HFFc6 (cell line): ENCODE data around the gene EXOC2. TPM values are rescaled to one million over a fixed set of nuclear protein-coding genes. Genes with fewer than 3 reads are reported as not detected.

ENCODE experiments used
- DNase-seq: peaks from one replicate; pipeline ENCODE4 v3.0.0-alpha.2; 2018
- H3K27ac Mint-ChIP-seq: 2 replicates; pipeline ENCODE4 v1.8.0; 2020; ENCODE audit warnings: mild to moderate bottlenecking, mixed read lengths
- H3K27me3 Mint-ChIP-seq: 2 replicates; pipeline ENCODE4 v1.8.0; 2021; ENCODE audit warnings: mild to moderate bottlenecking, moderate library complexity, mixed read lengths; ENCODE audit not compliant: insufficient read depth
- H3K36me3 Mint-ChIP-seq: 2 replicates; pipeline ENCODE4 v1.8.0; 2021; ENCODE audit warnings: low read depth, mixed read lengths
- H3K4me1 Mint-ChIP-seq: 2 replicates; pipeline ENCODE4 v1.8.0; 2020; ENCODE audit warnings: low read depth, mixed read lengths
- H3K4me3 Mint-ChIP-seq: 2 replicates; pipeline ENCODE4 v1.8.0; 2020; ENCODE audit warnings: mild to moderate bottlenecking, moderate library complexity, mixed read lengths
- H3K9me3 Mint-ChIP-seq: 2 replicates; pipeline ENCODE4 v1.8.0; 2020; ENCODE audit warnings: mild to moderate bottlenecking, mixed read lengths
- total RNA-seq, 6 experiments: library from RNA; stranded (reverse); fragmentation: NEBNext Ultra II Directional; extraction: Animal tissue kit (Norgen Biotek cat#: 25700); gene quantifications; 2 replicates in 1 of 6; 3 replicates in 5 of 6; pipeline ENCODE4 v1.2.3, GENCODE V29; 2021
- TF ChIP-seq, protein P1 (sequence below): fragments of 200-600 bp; sonication (generic); IDR thresholded peaks from 2 replicates; pipeline ENCODE4 v1.5.0; 2021; ENCODE audit warnings: antibody characterized with exemption, mild to moderate bottlenecking

Gene EXOC2
- total RNA-seq, 6 experiments from 2014 or later: 19.3 to 22.4 (median 20.3) TPM

GRCh38 chr6:527989-528673 lies 164.8 kb downstream of the EXOC2 start:
- Mint-ChIP-seq H3K27me3 (no peaks in the 10 kb centered on the region), H3K4me1 (no peaks in the 10 kb centered on the region), H3K36me3 (no peaks in the 10 kb centered on the region; the same call in 1 of the 2 replicates), H3K4me3 (no peak overlapping the region), H3K9me3 (no peaks in the 10 kb centered on the region), H3K27ac (no peak overlapping the region)
- TF ChIP-seq, protein P1, sequence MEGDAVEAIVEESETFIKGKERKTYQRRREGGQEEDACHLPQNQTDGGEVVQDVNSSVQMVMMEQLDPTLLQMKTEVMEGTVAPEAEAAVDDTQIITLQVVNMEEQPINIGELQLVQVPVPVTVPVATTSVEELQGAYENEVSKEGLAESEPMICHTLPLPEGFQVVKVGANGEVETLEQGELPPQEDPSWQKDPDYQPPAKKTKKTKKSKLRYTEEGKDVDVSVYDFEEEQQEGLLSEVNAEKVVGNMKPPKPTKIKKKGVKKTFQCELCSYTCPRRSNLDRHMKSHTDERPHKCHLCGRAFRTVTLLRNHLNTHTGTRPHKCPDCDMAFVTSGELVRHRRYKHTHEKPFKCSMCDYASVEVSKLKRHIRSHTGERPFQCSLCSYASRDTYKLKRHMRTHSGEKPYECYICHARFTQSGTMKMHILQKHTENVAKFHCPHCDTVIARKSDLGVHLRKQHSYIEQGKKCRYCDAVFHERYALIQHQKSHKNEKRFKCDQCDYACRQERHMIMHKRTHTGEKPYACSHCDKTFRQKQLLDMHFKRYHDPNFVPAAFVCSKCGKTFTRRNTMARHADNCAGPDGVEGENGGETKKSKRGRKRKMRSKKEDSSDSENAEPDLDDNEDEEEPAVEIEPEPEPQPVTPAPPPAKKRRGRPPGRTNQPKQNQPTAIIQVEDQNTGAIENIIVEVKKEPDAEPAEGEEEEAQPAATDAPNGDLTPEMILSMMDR: no peak
- DNase-seq: no peak

- no peak overlapping the region for H3K27ac Mint-ChIP-seq
- peaks cover 22% of the 10 kb centered on the region for H3K36me3 Mint-ChIP-seq
- peaks cover 10% of the 10 kb centered on the region for H3K9me3 Mint-ChIP-seq
- TF ChIP-seq, protein P1: no peak
- no peak for DNase-seq
- no peaks in the 10 kb centered on the region for H3K4me1 Mint-ChIP-seq
- no peak overlapping the region for H3K4me3 Mint-ChIP-seq
- peaks cover 2% of the 10 kb centered on the region for H3K27me3 Mint-ChIP-seq
These were observed 168.1 kb downstream of the EXOC2 start for GRCh38 chr6:524803-525202.

GRCh38 chr6:520820-521219 lies 172.1 kb downstream of the EXOC2 start:
- Mint-ChIP-seq H3K36me3 (peaks cover 44% of the 10 kb centered on the region), H3K27ac (no peak overlapping the region), H3K27me3 (peaks cover 2% of the 10 kb centered on the region), H3K4me1 (no peaks in the 10 kb centered on the region), H3K9me3 (peaks cover 31% of the 10 kb centered on the region), H3K4me3 (no peak overlapping the region)
- no peak for DNase-seq
- TF ChIP-seq, protein P1: no peak

GRCh38 chr6:518218-518617 lies 174.7 kb downstream of the EXOC2 start:
- DNase-seq: no peak
- TF ChIP-seq, protein P1: no peak
- H3K4me3 Mint-ChIP-seq: no peak overlapping the region
- no peak overlapping the region for H3K27ac Mint-ChIP-seq
- H3K4me1 Mint-ChIP-seq: no peaks in the 10 kb centered on the region
- peaks cover 44% of the 10 kb centered on the region for H3K36me3 Mint-ChIP-seq
- H3K27me3 Mint-ChIP-seq: peaks cover 2% of the 10 kb centered on the region
- peaks cover 31% of the 10 kb centered on the region for H3K9me3 Mint-ChIP-seq

GRCh38 chr6:516213-516612 lies 176.7 kb downstream of the EXOC2 start:
- Mint-ChIP-seq H3K4me3 (no peak overlapping the region), H3K27ac (no peak overlapping the region), H3K4me1 (no peaks in the 10 kb centered on the region), H3K36me3 (peaks cover 27% of the 10 kb centered on the region), H3K27me3 (no peaks in the 10 kb centered on the region; the same call in none of the 2 replicates), H3K9me3 (peaks cover 27% of the 10 kb centered on the region)
- TF ChIP-seq, protein P1: no peak
- DNase-seq: no peak
